ENCODE measurements around the gene MTMR6.
A peak's percentile ranks its signal among the peaks of the same experiment; 100 is the strongest.

Gene MTMR6

DNA sequence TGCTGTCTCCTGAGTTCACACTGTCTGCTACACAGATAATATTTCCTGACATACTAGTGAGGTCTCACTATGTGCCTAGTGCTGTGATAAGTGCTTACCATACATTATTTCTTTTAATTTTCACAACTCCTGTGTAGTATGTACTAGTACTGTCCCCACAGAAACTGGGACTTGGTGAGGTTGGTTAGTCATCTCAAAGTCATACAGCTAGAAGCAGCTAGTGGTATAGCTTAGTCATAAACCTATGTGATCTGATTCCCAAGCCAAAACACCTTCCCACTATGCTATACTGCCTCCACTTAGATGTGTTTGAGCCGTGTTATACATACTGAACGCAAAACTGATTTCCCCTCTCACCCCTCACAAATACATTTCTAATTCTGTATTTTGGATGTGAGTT lies 10.5 kb downstream of the MTMR6 start:
- DNase-seq, result no peak

- DNase-seq, result no peak
Observed at GRCh38 chr13:25268561-25268960, 18.7 kb downstream of the MTMR6 start.

- DNase-seq, result no peak
Observed at GRCh38 chr13:25267715-25268114, 19.6 kb downstream of the MTMR6 start.

DNA sequence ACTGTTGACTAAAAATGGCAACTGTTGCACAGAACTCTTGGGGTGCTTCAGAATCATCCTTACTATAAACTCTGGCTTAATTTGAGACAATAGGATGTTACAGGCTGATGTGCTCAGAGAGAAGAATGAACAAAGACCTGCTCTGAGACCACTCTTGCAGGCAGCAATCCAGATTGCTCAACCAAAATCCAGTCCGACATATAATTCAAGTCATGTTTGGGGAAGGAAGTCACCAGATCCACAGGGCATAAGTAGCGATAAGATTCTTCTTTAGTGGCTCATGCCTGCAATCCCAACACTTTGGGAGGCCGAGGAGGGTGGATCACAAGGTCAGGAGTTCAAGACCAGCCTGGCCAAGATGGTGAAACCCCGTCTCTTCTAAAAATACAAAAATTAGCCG lies 20.6 kb downstream of the MTMR6 start:
- no peak for DNase-seq

GRCh38 chr13:25262261-25262660 lies 25.0 kb downstream of the MTMR6 start:
- no peak for DNase-seq

DNA sequence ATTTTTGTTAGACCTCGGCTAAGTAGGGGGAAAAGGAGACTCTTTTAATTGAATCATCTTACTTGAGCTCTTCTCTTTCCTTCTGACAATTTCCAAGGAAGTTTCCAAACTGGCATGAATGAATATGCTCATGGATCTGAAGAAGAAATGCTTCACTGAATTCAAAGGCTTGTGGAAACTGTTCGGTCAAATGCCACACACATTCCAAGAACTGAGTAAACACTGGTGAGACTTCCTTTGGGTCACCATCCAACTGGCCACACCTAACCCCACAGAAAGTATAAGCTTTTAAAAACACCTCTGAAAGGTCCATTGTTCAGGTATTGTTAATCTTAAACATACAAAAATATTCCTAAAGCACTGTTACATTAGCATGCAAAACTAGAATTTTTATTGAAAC lies 33.6 kb downstream of the MTMR6 start:
- no peak for DNase-seq

GRCh38 chr13:25252752-25253151 lies 34.5 kb downstream of the MTMR6 start:
- no peak for DNase-seq

- DNase-seq, result no peak
Observed at GRCh38 chr13:25252225-25252624, 35.1 kb downstream of the MTMR6 start.

- DNase-seq, result no peak
Observed at GRCh38 chr13:25249001-25249543, 38.2 kb downstream of the MTMR6 start.

DNA sequence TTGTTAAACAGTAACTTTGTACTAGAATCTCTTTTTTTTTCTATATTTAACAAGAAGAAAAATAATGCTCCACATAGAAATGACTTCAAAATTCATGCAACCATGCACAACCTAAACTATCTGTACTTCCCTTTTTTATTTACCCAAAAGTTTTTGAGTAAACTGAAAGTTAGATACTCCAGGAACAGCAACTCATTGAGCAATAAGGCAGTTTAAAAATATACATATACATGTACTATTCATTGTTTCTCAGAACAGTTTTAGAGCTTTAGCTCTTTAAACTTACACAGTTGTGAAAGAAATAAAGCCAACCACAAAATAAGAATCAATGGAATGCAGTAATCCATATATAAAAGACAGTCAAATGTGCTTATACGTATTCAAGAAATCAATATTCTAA lies 39.2 kb downstream of the MTMR6 start:
- DNase-seq, result no peak

DNA sequence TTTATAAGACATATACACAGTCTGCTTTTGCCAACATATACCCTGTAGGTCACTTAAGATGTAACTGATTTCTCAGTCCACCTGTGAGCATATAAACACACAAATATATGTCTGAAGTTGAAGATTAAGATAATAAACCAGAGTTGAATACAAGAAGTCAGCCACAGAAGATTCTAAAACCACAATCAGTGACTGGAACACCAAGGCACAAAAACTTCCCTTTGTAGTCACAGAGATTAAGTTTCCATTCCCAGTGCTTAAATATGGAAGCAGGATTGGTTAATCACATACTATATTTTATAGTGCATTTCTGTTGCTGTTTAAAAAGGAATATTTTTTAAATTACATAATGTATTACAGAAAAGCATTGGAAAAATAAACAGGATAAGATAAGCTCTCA lies 39.9 kb downstream of the MTMR6 start:
- DNase-seq, result no peak

DNA sequence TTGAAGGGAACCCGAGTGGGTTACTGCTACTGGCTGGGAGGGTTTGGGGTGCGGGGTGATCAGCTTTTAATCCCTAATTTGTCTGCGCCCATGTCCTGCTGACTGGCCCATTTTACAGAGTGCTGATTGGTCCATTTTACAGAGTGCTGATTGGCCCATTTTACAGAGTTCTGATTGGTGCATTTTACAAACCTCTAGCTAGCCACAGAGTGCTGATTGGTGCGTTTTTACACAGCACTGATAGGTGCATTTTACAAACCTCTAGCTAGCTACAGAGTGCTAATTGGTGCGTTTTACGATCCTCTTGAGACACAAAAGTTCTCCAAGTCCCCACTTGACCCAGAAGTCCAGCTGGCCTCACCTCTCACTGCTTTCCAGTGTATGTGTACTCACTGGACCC lies 43.2 kb downstream of the MTMR6 start:
- no peak for DNase-seq

- no peak for DNase-seq
Observed at GRCh38 chr13:25242956-25243355, 44.3 kb downstream of the MTMR6 start.

DNA sequence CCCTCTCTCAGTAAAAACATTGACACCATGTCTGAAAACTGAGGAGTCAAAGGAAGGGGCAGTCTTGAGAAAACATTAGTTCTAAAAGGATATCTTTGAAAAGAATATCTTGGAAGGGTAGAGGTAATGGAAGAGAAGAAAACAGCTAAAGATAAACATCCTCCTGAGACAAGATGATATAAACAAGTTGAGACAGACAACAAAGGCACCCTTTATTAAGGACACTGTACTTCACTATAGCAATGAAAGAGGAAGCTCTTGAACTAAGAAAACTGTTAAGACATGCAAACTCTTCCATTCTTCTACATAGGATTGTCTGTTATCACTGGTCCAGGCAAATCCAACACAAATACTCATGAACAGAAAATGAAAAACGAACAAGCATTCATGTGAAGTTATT lies 46.3 kb downstream of the MTMR6 start:
- no peak for DNase-seq

GRCh38 chr13:25237083-25237482 lies 50.2 kb downstream of the MTMR6 start:
- DNase-seq, result no peak

- no peak for DNase-seq
Observed at GRCh38 chr13:25233861-25234260, 53.4 kb downstream of the MTMR6 start.

GRCh38 chr13:25232937-25233515 lies 54.3 kb downstream of the MTMR6 start:
- peak; percentile 6 for DNase-seq

GRCh38 chr13:25231517-25231916 lies 55.8 kb downstream of the MTMR6 start:
- DNase-seq, result no peak

DNA sequence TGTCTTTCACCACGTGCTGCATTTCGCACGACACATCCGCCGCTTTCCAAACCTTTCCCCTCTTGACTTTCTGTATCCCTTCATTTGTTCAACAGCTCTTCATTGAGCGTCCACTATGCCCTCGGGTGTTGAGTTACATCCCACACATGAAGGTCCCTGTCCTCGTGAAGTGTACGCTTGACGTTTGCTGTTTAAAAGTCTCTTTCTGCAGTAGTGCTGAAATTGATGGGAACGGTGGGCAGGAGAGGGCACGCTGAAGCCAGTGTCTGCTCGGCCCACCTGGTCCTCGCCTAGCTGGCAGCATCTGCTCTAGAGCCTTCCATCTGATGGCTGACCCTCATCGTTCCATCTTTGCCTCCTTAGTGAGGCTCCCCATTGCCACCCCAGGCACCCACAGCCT lies 59.6 kb downstream of the MTMR6 start:
- DNase-seq, result no peak

- DNase-seq, result no peak
Observed at GRCh38 chr13:25225970-25226369, 61.3 kb downstream of the MTMR6 start.

- no peak for DNase-seq
Observed at GRCh38 chr13:25224151-25224550, 63.1 kb downstream of the MTMR6 start.

DNA sequence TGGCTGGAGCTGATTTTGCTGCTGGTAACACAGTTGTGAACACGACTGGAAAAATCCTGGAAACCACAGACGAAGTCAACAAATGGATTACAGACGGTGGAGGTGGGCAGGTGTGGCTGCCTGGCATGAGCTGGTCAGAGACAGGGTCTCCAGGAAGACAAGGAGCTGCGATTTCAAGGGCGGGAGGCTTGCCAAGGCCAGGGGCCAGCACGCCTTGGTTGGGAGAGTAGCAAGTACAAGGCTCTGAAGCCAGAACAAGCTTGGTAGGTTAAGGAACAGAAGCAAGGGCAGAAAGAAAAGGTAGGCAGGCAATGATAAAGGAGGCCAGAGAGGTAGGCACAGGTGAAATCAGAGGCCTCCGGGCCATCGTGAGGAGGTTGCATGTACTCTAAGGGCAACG lies 64.5 kb downstream of the MTMR6 start:
- DNase-seq, result no peak

DNA sequence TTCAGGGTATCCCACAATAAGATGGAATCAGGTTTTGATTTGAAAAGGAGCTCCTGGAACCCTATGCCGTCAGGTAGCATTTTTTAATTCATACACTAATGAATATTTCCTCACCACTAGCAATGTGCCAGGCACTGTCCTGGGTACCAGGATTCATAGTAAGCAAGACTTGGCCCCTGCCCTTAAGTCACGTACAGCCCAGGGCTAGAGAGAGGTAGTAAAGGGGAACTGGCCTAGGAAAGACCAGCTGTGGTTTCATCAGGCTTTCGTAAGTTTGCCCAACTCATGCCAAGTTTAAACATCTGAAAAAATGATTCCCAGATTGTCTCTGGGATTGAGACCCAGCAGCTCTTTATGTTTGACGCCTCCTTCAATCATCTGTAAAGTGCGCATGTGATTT lies 69.3 kb downstream of the MTMR6 start:
- no peak for DNase-seq

DNA sequence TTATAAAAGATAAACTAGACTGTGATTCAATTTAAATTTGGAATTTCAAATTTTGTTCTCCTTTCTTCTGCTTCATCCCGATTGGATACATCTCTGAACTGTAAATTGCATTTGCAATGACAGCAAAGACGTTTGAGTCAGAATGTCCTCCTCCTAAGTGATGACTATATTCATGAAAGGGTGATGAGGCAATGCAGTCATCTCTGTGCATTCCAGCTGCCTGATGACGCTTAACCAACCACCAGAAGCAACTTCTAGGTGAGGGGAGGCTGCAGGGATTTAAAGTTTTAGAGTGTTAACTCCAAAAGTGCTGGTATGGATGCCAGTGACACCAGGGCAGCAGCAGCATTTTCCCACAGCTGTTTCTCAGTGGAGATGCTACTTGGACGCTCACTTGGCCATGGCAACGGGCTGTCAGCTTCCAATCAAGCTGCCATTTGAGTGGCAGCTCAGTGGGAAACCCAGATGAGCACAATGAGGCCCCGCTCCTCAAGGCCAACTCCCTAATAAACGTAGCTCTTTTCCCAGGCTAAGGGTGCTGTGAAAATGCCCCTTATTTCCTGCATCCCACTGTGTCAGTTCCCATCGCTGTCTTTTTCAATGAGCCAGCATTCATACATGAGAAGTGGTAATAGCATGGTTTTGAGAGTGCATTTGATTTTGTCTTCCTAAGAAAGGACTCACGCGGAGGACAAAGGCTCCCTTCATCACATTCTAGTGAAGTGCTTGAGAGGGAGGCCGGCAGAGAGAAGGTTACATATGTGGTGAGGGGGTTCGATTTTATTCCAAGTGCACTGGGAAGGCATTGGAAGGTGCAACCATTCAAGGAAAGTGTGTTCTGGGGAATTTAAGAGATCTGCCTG lies 70.0 kb downstream of the MTMR6 start:
- DNase-seq, result no peak

- DNase-seq, result no peak
Observed at GRCh38 chr13:25215253-25215575, 72.1 kb downstream of the MTMR6 start.
